Activated naive CD4-positive, alpha-beta T cell treated with anti-CD3 and anti-CD28 coated beads, Interleukin-2, amount 10 ng/mL, durations not matched to agents 7 days and 5 days (primary cell): ENCODE measurements around the gene KRT75.

Experiments
- CTCF ChIA-PET: fragments of 350-600 bp; sonication (Branson Sonifier 250); formaldehyde crosslinking; loops from one replicate; lab custom pipeline; 2021; ENCODE audit warnings: antibody characterized with exemption; lab: Charles Lee
- DNase-seq: peaks from one replicate; pipeline ENCODE4 v3.0.0-alpha.2; 2020
- H3K27ac Mint-ChIP-seq: one replicate; pipeline ENCODE4 v1.8.0; 2021; ENCODE audit warnings: mild to moderate bottlenecking, moderate library complexity, mixed read lengths
- H3K27me3 Mint-ChIP-seq: one replicate; pipeline ENCODE4 v1.8.0; 2021; ENCODE audit warnings: mild to moderate bottlenecking, mixed read lengths
- H3K36me3 Mint-ChIP-seq: one replicate; pipeline ENCODE4 v1.8.0; 2021; ENCODE audit warnings: mixed read lengths
- H3K4me1 Mint-ChIP-seq: one replicate; pipeline ENCODE4 v1.8.0; 2021; ENCODE audit warnings: mixed read lengths
- H3K4me3 Mint-ChIP-seq: one replicate; pipeline ENCODE4 v1.8.0; 2021; ENCODE audit warnings: mild to moderate bottlenecking, moderate library complexity, mixed read lengths
- H3K9me3 Mint-ChIP-seq: one replicate; pipeline ENCODE4 v1.8.0; 2021; ENCODE audit warnings: mixed read lengths

KRT75 gene

DNA sequence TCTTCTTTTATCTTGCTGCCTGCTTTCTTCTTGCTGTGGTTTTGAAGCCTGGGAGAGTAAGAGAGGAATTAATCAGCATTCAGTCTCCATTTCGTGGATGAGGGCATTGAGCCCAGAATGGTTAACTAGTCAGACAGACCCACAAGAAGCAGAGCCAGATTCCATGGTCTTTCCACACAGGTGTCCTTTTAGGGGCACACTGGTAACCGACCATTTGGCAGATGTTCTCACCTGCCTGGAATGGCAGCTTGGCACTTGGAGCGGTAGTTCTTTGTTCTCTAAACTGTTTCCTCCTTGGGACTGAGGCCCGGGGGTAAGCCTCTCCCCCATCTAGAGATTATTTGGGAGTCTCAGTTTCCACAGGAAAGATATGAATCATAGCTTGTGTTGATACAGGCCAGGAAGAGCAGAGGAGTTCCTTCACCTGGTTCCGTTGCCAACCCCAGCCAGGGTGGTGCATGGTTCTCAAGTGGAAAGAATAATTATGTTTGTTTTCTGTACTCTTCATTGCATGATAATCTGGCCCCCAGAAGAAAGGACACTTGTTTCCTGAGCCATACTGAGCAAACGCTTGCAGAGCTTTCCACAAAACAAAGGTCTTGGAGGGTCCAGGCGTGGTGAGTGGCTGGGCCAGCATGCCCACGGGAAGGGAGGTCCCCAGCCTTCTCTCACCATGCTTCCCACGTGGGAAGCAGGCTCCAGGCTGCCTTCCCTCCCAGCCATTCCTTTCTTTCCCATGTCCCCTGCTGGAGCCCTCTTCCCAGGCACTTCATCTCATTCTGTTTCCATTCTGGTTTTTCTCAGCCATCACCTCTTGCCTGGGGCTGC lies 2.0 kb upstream of the KRT75 start:
- H3K36me3 Mint-ChIP-seq, result no peaks in the 10 kb centered on the region
- no peak overlapping the region for H3K27ac Mint-ChIP-seq
- DNase-seq, result no peak
- H3K9me3 Mint-ChIP-seq, result no peaks in the 10 kb centered on the region
- CTCF ChIA-PET, result no interaction called here
- no peaks in the 10 kb centered on the region for H3K4me1 Mint-ChIP-seq
- peaks cover 30% of the 10 kb centered on the region for H3K27me3 Mint-ChIP-seq
- no peak overlapping the region for H3K4me3 Mint-ChIP-seq

DNA sequence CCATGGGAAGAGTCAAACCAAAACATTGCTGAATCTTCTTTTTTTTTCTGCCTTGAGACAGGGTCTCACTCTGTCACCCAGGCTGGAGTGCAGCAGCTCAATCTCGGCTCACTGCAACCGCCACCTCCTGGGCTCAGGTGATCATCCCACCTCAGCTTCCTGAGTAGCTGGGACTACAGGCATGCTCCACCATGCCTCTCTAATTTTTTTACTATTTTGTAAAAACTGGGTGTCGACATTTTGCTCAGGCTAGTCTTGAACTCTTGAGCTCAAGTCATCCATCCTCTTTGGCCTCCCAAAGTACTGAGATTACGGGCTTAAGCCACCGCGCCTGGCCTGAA lies 1.5 kb upstream of the KRT75 start:
- H3K27ac Mint-ChIP-seq, result no peak overlapping the region
- CTCF ChIA-PET, result no interaction called here
- H3K9me3 Mint-ChIP-seq, result no peaks in the 10 kb centered on the region
- no peak overlapping the region for H3K4me3 Mint-ChIP-seq
- no peaks in the 10 kb centered on the region for H3K4me1 Mint-ChIP-seq
- no peaks in the 10 kb centered on the region for H3K36me3 Mint-ChIP-seq
- H3K27me3 Mint-ChIP-seq, result peaks cover 26% of the 10 kb centered on the region
- DNase-seq, result no peak

DNA sequence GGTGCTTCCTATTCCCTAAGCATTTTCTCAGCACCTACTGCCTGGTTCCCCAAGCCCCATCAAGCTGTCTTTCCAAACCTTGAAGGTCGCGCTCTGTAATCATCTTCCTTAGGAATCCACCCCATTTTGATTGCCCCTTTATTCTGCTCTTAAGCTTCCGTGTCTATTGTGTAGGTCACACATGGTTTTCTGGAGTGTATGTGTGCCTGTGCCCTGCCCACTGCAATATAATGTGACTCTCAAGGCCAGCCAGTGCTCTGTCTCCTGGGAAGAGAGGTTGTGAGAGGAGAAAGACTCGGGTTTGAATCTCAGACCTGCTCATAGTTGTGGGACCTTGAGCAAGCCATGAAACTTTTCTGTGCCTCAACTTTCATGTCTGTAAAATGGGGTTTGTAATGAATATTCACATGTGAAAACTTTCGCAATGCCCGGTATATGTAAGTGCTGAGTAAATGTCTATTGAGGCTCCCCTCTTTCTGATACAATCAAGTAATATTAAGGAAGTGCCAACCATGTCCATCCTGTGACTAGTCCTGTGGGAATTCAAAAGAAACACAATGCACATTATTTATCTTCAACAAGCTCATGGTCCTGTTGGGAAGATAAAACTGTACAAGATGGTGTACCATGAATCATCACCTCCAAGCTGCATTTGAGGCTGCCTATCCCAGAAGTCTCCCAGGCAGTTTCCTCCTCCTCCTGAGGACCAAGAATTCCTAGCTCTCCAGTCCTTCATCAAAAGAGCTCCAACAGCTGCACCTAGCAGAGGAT lies 774 bp upstream of the KRT75 start:
- CTCF ChIA-PET, result interaction anchor here (0.6 kb wide), 1 partner anchor 82 kb away, joined by 3 read pairs; no protein-coding TSS in a partner anchor
- no peaks in the 10 kb centered on the region for H3K36me3 Mint-ChIP-seq
- no peak overlapping the region for H3K4me3 Mint-ChIP-seq
- DNase-seq, result no peak
- H3K27ac Mint-ChIP-seq, result no peak overlapping the region
- H3K4me1 Mint-ChIP-seq, result no peaks in the 10 kb centered on the region
- H3K27me3 Mint-ChIP-seq, result peaks cover 28% of the 10 kb centered on the region
- no peaks in the 10 kb centered on the region for H3K9me3 Mint-ChIP-seq

DNA sequence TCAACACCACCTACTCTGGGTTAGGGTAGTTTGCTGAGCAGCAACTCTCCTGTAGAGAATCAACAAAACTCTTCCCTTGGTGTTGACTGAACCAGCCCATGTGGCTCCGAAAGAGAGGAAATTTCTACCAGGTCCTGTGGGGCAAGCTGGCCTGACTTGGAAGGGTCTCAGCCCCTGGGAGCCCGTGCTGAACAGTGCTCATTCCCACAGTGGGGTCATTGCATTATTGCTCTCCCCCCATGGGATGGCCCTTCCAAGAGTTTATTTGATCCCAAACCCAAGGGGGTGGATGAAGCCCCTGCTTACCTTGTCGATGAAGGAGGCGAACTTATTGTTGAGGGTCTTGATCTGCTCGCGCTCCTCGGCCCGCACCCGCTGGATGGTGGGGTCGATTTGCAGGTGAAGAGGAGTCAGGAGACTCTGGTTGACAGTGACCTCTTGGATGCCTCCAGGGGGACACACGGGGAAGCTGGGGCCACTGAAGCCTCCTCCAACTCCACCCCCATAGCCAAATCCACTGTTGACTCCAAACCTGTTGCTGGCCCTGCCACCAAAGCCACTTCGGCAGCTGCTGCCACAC lies 580 bp downstream of the KRT75 start:
- CTCF ChIA-PET, result no interaction called here

DNA sequence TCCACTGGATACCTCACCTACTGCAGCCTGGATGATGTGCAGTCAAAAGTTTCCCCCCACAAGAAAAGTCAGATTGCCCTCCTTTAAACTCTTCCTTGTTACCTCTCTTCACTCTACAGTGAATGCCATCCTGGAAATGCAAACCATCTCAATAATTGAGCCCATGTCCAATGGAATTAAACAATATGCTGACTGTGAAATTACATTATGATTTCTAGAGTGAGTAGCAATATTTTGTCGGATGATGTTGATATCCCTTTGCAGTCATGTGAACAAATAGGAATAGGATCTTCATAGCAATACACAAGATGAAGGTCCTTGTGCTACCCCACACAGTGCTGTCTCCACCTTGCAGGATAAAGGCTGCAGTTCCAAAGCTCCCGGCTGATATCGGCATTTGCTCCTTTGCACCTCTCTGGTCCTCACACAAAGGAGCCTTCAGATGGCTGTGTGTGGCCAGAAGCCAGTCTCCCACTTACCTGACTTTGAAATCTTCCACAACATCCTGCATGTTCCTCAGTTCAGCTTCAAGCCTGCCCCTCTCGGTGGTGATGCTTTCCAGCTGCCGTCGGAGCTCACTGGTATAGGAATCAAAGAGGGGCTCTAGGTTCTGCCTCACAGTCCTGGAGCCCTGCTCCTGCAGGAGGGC lies 1.5 kb downstream of the KRT75 start:
- peaks cover 42% of the 10 kb centered on the region for H3K27me3 Mint-ChIP-seq
- H3K27ac Mint-ChIP-seq, result no peak overlapping the region
- H3K4me1 Mint-ChIP-seq, result no peaks in the 10 kb centered on the region
- no peak overlapping the region for H3K4me3 Mint-ChIP-seq
- DNase-seq, result no peak
- no peaks in the 10 kb centered on the region for H3K36me3 Mint-ChIP-seq
- CTCF ChIA-PET, result no interaction called here
- no peaks in the 10 kb centered on the region for H3K9me3 Mint-ChIP-seq

More for the DNA sequence above, 580 bp downstream of the KRT75 start:
- H3K27me3 Mint-ChIP-seq, result peaks cover 36% of the 10 kb centered on the region
- no peak overlapping the region for H3K4me3 Mint-ChIP-seq
- no peaks in the 10 kb centered on the region for H3K4me1 Mint-ChIP-seq
- no peaks in the 10 kb centered on the region for H3K9me3 Mint-ChIP-seq
- no peak overlapping the region for H3K27ac Mint-ChIP-seq
- DNase-seq, result no peak
- H3K36me3 Mint-ChIP-seq, result no peaks in the 10 kb centered on the region

DNA sequence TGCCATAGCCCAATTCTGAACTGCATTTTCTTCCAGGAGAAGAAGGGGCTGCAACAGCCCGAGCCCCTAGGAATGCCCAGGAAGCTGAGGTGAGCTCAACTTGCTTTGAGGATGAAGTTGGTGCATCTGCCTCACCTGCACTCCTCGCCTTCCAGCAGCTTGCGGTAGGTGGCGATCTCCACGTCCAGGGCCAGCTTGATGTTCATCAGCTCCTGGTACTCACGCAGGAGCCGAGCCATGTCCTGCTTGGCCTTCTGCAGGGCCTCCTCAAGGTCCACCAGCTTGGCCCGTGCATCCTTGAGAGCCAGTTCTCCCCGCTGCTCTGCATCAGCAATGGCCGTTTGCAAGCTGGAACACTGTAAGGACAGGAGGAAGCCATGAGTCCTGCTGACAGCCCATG lies 6.0 kb downstream of the KRT75 start:
- H3K4me1 Mint-ChIP-seq, result no peaks in the 10 kb centered on the region
- H3K27ac Mint-ChIP-seq, result no peak overlapping the region
- no peak overlapping the region for H3K4me3 Mint-ChIP-seq
- H3K9me3 Mint-ChIP-seq, result no peaks in the 10 kb centered on the region
- CTCF ChIA-PET, result interaction anchor here (1.9 kb wide), 1 partner anchor 451 kb away, joined by 8 read pairs; no protein-coding TSS in a partner anchor
- DNase-seq, result no peak
- no peaks in the 10 kb centered on the region for H3K36me3 Mint-ChIP-seq
- peaks cover 41% of the 10 kb centered on the region for H3K27me3 Mint-ChIP-seq

DNA sequence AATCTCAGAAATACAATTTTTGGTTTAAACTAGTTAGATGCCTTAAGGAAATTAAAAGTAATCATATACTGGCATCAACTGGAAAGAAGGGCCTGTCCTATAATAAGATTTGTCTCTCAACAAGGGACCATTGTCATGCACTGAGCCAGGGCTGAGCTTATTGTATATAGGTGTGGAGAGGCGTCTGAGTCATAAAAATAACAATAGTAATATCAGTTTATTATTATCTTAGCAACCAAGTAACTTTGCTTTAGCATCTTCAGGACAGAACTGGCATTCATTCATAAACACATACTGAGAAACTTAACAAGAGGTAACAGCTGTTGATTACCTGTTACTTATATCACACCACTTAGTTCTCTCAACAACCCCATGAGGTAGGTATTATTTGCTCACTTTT lies 7.1 kb downstream of the KRT75 start:
- H3K4me1 Mint-ChIP-seq, result no peaks in the 10 kb centered on the region
- no peak for DNase-seq
- H3K27ac Mint-ChIP-seq, result no peak overlapping the region
- no peaks in the 10 kb centered on the region for H3K9me3 Mint-ChIP-seq
- CTCF ChIA-PET, result interaction anchor here (0.9 to 1.9 kb wide), 2 partner anchors 62 to 452 kb away, joined by 3 to 8 read pairs; no protein-coding TSS in a partner anchor
- H3K4me3 Mint-ChIP-seq, result no peak overlapping the region
- peaks cover 39% of the 10 kb centered on the region for H3K27me3 Mint-ChIP-seq
- no peaks in the 10 kb centered on the region for H3K36me3 Mint-ChIP-seq

DNA sequence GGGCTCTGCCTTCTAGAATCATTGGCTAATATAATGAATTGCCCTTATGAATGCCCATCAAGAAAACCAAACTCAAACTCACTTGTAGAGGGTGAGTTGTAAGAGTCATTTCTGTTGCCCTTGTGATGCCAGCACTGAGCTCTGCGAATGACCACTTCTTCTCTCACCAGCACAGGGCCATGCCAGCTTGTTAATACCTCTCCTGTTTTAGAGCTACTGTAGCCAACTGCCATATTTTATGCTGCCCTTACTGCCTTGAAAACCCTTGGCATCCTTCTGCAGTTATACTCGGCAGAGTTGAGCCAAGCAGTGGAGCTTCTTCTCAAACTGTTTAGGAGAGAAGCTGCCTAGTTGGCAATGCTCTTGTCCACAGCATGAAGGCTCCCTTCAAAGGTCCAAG lies 8.1 kb downstream of the KRT75 start:
- Mint-ChIP-seq H3K27me3 (peaks cover 49% of the 10 kb centered on the region), H3K36me3 (no peaks in the 10 kb centered on the region), H3K9me3 (no peaks in the 10 kb centered on the region), H3K4me1 (no peaks in the 10 kb centered on the region), H3K27ac (no peak overlapping the region), H3K4me3 (no peak overlapping the region)
- CTCF ChIA-PET, result interaction anchor here (0.6 to 1.5 kb wide), 2 partner anchors 158 to 301 kb away, joined by 4 read pairs; no protein-coding TSS in a partner anchor
- DNase-seq, result no peak

DNA sequence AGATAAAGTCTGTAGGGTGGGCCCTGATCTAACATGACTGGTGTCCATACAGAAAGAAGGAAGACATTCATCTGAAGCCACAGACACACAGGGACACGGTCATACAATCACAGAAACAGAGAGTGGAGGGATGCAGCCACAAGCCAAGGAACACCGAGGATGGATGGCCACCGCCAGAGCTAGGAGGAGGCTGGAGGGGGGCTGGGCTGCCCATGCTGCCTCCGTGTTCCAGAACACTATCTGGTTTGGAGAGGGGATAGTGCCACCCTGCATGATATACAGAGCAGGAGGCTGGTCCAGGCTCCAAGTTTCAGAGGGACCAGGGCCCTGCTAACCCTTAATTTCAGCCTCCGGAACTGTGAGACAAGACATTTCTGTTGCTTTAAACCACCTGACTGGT lies 8.7 kb downstream of the KRT75 start:
- Mint-ChIP-seq H3K4me1 (no peaks in the 10 kb centered on the region), H3K27me3 (peaks cover 45% of the 10 kb centered on the region), H3K4me3 (no peak overlapping the region), H3K27ac (no peak overlapping the region), H3K9me3 (no peaks in the 10 kb centered on the region), H3K36me3 (no peaks in the 10 kb centered on the region)
- no peak for DNase-seq
- CTCF ChIA-PET, result interaction anchor here (0.6 to 1.5 kb wide), 2 partner anchors 158 to 302 kb away, joined by 4 read pairs; no protein-coding TSS in a partner anchor

DNA sequence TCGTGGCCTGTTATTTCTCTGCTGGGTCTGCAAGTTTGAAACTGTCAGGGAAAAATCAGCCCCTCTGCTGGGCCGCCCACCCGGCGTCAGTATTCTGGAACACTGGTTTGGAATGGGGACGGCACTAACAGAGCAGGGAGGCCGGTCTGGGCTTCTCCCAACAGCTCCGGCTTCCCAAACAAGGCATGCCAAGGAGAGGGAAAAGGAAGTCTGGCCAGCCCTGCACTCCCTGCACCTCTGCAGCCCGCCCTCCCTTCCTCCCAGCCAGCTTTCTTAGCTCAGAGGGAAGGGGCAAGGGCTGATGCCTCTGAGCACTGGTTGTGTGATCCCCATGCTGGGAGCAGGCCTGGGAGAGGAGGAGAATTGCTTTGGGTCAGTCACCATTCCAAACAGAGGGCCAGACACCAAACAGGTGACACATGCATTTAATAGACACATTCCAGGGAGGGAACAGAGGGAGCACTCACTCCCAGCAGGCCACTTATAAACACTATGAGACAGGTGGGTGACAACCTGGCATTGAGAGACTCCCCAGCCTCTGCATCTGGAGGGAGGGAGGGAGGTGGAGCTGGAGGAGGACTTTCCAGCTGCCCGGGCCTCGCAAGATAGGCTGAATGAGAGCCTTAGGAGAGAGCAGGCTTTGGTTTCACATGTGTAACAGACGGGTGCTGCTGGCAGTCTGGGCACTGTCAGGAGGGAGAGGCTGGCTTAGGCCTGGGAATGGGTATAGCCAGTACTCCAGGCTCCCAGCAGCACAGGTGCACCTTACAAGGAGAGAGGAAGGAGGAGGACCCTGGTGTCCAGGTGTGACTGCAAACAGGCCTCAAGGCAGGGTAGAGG lies 10.3 kb downstream of the KRT75 start:
- Mint-ChIP-seq H3K4me1 (no peaks in the 10 kb centered on the region), H3K27me3 (peaks cover 31% of the 10 kb centered on the region), H3K36me3 (no peaks in the 10 kb centered on the region), H3K9me3 (no peaks in the 10 kb centered on the region), H3K27ac (no peak overlapping the region), H3K4me3 (no peak overlapping the region)
- CTCF ChIA-PET, result no interaction called here
- no peak for DNase-seq

DNA sequence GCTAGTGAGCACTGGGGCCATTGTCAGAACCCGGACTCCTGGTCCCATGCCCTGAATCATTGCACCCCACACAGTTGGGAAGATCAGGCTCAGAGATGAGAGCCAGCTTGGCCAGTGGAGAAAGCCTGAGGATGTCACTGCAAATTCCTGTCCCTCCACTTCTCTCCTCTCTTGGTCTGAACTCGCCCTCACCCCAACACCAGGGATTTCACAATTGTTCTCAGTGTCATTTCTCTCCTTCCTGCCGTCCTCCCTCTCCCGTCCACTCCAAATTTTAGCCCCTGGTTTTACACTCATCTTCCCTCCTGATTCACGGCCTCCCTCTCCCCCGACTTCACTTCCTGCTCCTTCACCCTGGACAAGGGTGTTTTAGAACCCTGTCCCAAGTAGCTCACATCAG lies 11.1 kb downstream of the KRT75 start:
- DNase-seq, result no peak
- Mint-ChIP-seq H3K4me3 (no peak overlapping the region), H3K9me3 (no peaks in the 10 kb centered on the region), H3K4me1 (no peaks in the 10 kb centered on the region), H3K27me3 (peaks cover 23% of the 10 kb centered on the region), H3K36me3 (no peaks in the 10 kb centered on the region), H3K27ac (no peak overlapping the region)
- CTCF ChIA-PET, result no interaction called here

DNA sequence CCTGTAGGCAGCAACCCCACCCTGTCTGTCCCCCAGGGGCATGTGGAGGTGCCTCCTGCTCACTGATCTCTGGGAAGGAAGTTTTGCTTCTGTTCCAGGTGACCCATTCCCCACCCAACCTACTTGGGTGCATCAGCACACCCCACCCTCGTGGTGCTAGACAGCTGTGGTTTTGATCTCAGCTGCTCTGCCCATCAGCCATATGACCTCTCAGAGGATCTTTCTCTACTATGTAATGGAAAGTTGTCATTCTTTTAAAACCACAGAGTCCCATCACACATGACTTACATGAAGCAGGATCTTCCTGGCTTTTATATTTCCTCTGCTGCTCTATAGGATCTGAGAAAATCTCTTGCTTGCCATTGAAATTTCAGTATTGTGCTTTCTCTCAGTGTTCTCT lies 14.5 kb downstream of the KRT75 start:
- no peaks in the 10 kb centered on the region for H3K36me3 Mint-ChIP-seq
- CTCF ChIA-PET, result no interaction called here
- peaks cover 24% of the 10 kb centered on the region for H3K27me3 Mint-ChIP-seq
- no peak overlapping the region for H3K27ac Mint-ChIP-seq
- H3K9me3 Mint-ChIP-seq, result no peaks in the 10 kb centered on the region
- H3K4me3 Mint-ChIP-seq, result no peak overlapping the region
- H3K4me1 Mint-ChIP-seq, result no peaks in the 10 kb centered on the region
- DNase-seq, result no peak

DNA sequence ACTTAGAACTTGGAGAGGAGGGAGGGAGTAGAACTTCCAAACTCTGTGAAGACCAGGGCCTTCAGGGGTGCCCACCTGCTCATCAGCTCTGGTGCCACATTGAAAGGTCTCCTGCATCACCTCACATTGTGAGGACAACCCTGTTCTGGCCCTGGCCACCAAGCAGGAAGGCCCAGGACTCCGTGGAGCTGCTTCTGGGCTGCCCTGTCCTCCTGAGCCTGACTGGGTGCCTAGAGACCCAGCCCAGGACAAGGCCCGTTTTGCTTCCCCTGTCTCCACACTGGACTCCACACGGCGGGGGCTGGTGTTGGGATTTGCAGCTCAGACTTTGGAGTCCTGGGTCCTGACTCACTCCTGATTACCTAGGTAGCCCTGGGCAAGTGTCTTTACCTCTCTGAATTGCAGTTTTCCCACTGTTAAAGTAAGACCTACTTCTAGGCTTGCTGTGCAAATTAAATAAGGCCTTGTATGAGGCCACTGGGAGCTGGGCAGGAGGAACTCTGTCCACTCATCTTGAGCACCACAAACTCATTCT lies 15.5 kb downstream of the KRT75 start:
- CTCF ChIA-PET, result interaction anchor here (1.2 kb wide), 1 partner anchor 461 kb away, joined by 3 read pairs; no protein-coding TSS in a partner anchor
- H3K36me3 Mint-ChIP-seq, result no peaks in the 10 kb centered on the region
- H3K4me3 Mint-ChIP-seq, result no peak overlapping the region
- peaks cover 28% of the 10 kb centered on the region for H3K27me3 Mint-ChIP-seq
- no peaks in the 10 kb centered on the region for H3K4me1 Mint-ChIP-seq
- no peak overlapping the region for H3K27ac Mint-ChIP-seq
- no peak for DNase-seq
- H3K9me3 Mint-ChIP-seq, result no peaks in the 10 kb centered on the region
